ENCODE data around the gene RBPMS2.
A peak's percentile ranks its signal among the peaks of the same experiment; 100 is the strongest.
"Not testable (repeated sequence)": the region's sequence is repeated elsewhere in the genome, so short reads cannot be mapped to it uniquely, and the experiment has no call there.

The RBPMS2 gene

DNA sequence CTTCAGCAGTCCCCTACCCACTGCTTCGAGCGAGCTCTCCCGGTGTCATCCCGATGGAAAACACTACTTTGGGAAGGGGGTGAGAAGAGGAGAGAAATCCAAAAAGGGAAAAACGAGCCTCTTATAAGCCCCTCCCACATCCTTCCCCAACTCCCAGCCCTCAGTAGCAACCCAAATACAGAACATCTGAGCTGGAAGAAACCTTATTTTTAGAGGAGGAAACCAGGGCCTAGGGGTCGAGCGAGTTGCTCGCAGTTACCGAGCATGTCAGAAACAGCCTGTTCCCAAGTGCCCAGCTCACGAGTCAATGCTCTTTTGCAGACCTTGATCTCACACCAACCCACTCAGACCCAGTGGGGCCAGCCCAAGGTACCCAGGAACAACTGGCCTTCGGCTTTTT is 14.2 kb downstream of the RBPMS2 start:
- H3K4me3 ChIP-seq (ENCODE audit: low read length), result no peak overlapping the region
- DNase-seq (ENCODE audit: low read depth, low spot score), result no peak

DNA sequence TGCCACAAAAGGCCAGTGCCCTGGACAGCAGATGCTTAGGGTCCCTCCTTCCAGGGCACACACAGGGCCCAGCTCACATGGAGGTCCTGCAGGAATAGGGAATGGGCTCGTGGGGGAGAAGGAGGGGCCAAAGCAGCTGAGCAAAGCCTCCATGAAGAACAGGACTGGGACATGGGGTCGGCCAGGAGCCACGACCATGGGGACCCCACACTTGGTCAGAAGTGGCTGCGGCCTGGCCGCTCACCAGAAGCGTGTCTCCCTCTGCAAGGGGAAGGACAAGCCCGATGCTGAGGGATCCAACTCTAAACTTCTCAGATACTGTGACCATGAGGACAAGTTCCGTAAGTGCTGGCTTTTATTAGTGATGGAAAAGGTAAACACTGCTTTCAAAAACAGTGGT is 15.3 kb downstream of the RBPMS2 start:
- no peak overlapping the region for H3K4me3 ChIP-seq (ENCODE audit: low read length)
- no peak for DNase-seq (ENCODE audit: low read depth, low spot score)

DNA sequence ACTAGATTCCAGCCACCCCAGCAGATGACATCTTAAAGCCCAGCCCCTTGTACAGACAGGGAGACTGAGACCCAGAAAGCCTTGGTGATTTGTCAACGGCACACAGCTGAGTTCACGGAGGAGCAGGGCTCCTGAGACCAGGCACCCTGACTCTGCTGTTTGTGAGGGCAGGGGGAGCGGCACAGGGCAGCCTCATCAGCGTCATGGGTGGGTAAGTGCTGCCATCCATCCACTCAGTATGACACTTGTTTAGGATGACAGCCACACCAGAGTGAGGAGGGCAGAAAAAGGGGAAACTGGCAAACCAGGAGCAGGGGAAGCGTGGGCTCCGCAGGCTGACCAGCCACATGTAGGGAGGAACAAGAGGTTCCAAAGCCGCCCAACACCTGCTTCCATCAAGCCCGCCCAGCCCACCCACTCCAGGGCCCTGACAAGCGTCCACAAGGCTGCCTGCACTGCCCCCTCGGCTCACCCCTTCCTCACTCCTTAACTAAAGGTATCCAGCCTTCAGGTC is 19.9 kb downstream of the RBPMS2 start:
- no peak overlapping the region for H3K4me3 ChIP-seq (ENCODE audit: low read length)
- no peak for DNase-seq (ENCODE audit: low read depth, low spot score)

DNA sequence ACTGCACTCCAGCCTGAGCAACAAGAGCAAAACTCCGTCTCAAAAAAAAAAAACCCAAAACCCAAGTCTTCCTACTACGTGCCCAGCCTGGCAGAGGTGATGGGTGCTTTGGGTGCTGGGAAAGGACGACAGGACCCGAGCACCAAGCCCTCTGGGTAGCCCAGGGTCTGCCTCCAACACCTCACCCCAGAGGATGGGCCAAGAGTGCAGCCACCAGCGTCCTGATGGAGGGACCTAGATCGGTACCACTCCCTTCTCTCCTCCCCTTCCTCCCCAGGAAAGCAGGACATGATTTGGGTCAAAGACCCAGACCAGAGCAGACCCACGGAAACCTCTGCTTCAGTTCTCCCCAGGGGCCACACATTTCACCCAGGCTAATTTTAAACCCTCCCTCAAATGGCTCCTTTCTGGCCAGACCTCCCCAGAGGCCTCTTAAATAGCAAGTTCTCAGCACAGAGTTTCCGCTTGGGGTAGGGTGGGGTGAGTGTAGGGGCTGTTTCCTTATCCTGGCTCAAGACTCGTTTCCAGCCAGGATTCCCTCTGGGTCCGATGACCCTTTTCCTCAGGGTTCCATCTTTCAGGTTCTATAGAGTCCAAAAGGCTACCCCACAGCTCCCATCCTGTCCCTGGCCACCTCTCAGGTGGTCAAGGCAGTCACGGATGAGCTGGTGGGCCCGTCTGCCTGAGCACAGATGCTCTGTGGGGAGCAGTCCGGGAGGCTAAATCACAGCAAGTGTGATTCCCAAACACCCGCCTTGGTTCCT is 20.5 kb downstream of the RBPMS2 start:
- H3K4me3 ChIP-seq (ENCODE audit: low read length), result no peak overlapping the region
- DNase-seq (ENCODE audit: low read depth, low spot score), result no peak

DNA sequence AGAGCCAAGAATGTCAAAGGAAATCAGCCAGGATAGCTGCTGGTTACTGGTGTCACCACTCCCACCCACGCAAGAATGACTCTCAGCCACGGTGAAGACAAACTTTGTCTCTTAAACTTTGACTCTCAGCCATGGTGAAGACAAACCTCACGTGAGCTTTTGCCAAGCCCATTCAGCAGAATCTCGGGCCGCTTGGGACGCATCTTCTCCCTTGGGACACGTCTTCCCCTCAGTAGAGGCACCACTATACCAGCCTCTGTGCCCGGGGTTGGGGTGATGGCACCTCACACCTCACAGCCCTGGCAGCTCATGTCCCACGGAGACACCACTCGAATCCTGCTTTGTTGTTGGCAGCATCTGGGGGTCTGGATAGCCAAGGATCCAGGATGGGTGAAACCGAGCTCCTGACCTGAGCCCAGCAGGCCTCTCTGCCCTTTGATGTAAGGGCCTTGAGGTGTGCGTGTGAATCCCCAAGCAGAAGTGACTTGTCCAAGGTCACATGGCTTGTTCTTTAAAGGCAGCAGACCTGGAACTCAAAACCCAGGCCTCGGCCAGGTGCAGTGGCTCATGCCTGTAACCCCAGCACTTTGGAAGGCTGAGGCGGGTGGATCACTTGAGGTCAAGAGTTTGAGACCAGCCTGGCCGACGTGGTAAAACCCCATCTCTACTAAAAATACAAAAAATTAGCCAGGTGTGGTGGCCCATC is 21.8 kb downstream of the RBPMS2 start:
- DNase-seq (ENCODE audit: low read depth, low spot score), result no peak
- no peak overlapping the region for H3K4me3 ChIP-seq (ENCODE audit: low read length)

DNA sequence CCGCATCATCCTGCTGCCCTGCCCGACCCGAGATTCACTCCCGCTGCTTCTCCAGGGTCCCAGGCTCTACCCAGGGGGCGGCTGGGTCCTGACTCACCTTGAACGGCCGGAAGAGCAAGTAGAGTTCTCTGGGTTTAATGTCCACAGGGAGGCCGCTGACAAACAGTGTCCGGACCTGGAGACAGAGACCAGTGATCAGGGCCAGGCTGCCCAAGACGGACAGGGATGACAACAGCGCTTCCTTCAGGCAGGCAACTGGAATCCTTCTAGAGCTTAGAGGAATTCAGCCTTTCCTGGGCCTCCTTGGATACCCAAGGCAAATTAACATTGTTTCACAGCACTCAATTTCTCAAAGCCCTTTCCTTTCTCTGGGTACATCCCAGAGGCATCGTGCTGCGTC is 23.9 kb downstream of the RBPMS2 start:
- DNase-seq (ENCODE audit: low read depth, low spot score), result no peak
- H3K4me3 ChIP-seq (ENCODE audit: low read length), result no peak overlapping the region

DNA sequence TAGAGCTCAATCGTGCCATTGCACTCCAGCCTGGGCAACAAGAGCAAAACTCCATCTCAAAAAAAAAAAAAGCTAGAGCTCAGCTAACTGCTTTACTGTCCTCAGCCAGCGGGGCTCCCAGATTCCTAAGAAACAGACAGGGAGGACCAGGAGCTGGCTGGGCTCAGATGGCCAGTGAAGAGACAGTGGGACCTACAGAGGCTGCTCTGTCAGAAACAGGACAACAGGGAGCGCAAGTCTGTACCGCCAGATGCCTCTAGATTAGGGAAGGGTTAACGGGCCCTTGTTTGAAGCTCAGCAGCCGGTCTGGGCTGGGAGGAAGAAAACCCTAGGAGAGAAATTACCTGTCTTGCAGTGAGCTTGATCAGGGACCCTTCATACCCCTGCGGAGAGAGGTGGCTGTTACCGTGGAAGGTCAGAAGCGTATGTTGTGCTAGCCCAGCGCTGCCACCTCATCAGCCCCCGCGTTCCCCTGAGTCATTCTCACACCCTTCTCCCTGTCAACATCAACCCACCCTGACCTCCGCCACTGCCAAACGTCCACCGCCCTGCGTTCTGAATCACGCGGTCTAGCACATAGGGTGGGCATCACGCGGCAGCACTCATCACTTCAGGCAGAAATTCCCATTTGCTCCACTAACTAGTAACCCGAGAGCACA is 25.3 kb downstream of the RBPMS2 start:
- H3K4me3 ChIP-seq (ENCODE audit: low read length), result no peak overlapping the region
- no peak for DNase-seq (ENCODE audit: low read depth, low spot score)

DNA sequence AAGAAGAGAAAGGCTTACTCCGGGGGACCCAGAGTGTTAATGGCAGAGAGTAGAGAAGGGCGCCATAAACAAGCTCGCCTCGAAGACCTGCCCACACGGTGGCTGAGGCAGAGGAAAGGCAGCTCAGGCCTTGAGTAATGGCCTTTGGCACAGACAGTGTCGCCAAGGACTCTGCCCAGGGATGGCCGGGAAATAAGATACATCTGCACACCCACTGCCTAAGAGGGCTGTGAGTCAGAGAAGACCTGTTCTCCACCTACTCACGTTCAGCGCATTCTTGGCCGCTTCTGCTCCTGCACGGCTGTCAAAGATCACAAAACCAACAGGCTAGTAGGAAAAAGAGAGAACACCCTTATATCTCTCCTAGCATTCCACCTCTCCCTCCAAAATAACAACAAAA is 26.2 kb downstream of the RBPMS2 start:
- DNase-seq (ENCODE audit: low read depth, low spot score), result no peak
- no peak overlapping the region for H3K4me3 ChIP-seq (ENCODE audit: low read length)

DNA sequence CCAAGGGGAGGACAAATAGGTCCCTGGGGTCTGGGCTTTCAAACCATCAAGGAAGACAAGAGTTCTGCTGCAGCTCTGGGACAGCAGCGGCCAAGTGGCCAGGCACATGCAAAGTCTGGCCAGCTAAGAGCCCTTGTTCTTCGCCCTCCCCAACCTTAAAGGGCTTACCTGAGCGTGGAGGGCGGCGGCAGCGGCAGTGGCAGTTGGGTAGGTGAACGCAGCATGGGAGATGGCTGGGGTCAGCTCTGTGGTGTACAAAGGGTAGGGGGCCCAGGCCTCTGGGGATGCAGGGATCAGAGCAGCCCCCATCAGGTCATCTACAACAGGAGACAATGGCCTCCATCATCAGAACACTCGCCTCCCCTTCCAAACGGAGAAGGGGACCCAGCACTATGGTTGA is 27.1 kb downstream of the RBPMS2 start:
- H3K4me3 ChIP-seq (ENCODE audit: low read length), result no peak overlapping the region
- DNase-seq (ENCODE audit: low read depth, low spot score), result no peak

DNA sequence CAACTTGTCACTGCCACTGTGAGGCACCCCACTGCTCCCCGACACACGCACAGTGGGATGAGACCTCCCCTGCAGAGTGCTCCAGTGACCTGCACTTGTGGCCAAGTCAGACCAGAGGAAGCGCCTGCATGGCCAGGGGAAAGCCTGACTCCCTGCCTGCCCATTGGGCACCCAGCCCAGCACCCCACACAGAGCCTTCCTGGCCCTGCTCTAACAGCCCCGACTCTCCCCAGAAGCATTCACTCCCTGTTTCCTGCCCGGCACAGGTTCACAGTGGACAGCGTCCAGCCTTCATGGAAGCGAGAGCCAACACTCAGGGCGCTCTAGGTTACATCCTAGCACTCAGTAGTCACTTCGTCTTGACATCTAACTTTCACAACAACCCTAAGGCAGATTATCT is 27.8 kb downstream of the RBPMS2 start:
- no peak overlapping the region for H3K4me3 ChIP-seq (ENCODE audit: low read length)
- no peak for DNase-seq (ENCODE audit: low read depth, low spot score)

DNA sequence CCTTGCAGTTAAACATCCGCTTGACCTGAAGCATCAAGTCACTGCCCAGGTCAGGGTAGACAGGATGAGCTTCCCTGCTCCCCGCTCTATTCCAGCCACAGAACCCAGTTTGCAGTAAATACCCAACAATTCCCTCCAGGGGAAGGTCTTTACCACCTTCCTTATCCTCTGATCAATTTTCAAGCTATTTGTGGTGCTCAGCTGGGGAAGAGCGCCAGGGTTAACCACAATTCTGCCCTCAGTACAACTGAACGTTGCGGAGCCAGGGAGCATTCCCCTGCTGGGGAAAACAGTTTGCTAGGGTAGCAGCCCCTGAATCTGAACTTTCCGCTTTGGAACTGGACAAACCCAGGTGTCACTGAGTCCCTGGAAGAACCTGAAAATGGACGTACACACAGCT is 28.5 kb downstream of the RBPMS2 start:
- no peak overlapping the region for H3K4me3 ChIP-seq (ENCODE audit: low read length)

DNA sequence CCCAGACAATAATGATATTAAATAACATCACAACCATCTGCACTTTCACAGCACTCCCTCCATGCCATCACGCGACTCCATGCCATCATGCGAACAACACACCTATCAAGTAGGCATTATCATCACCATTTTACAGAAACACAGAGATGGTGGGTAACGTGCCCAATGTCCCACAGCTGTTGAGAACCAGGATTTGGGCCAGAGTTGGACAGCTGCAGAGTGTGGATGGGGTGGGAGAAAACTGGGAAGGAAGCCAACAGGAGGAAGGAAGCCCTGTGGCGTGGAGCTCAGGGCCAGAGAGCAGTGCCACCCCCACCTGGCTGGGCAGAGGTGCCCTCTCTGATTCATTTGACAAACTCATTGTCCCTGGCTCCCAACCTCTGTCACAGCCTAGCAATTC is 29.0 kb downstream of the RBPMS2 start:
- no peak overlapping the region for H3K4me3 ChIP-seq (ENCODE audit: low read length)
- no peak for DNase-seq (ENCODE audit: low read depth, low spot score)

More for the DNA sequence above, 28.5 kb downstream of the RBPMS2 start:
- DNase-seq (ENCODE audit: low read depth, low spot score), result no peak

DNA sequence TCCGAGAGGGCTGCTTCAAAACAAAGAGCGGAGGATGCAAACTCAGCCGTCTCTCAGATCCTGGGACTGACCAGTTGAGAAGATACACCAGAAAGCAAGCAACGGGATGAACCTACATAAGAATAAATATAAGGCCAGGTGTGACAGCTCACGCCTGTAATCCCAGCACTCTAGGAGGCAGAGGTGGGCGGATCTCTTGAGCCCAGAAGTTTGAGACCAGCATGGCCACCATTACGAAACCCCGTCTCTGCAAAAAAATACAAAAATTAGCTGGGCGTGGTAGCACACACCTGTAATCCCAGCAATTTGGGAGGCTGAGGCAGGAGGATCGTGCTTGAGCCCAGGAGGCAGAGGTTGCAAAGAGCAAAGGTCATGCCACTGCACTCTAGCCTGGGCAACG is 31.7 kb downstream of the RBPMS2 start:
- DNase-seq (ENCODE audit: low read depth, low spot score), result no peak
- H3K4me3 ChIP-seq (ENCODE audit: low read length), result no peak overlapping the region

DNA sequence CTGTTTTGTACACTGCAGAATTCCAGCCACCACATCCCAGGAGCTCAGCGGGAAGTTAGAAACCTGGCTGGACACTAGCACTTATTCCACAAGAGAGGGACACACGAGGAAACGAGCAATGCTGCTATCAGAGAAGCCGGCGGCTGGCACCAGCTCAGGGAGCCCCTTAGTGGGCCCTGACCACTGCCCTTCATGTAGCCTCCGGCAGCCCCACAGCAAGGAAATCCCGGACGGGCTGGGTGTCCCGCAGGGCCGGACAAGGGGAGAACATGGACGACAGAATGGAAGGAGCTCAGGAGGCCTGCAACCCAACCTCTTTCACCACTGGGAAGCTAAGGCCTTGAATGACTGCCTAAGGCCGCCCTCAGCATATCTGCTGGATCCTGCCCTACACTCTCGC is 32.5 kb downstream of the RBPMS2 start:
- no peak overlapping the region for H3K4me3 ChIP-seq (ENCODE audit: low read length)
- DNase-seq (ENCODE audit: low read depth, low spot score), result no peak

DNA sequence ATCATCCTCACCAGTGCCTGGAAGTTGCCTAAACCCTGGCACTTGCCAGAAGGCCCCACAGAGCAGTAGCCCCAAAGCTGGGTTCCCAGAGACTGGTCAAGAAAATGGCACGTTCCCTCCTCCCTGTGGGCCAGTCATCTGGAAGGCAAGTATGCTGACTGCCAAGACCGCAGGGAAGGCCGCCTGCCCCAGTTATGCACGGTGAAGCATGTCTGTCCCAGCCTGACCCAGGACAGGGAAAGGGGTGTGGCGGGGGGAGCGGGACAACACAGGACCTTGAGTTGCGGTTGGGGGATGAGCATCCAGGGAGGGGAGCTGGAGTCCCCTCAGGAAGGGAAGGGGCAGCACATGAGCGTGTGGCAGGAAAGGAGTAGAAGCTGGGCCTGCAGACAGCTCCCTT is 33.0 kb downstream of the RBPMS2 start:
- no peak for DNase-seq (ENCODE audit: low read depth, low spot score)
- no peak overlapping the region for H3K4me3 ChIP-seq (ENCODE audit: low read length)

DNA sequence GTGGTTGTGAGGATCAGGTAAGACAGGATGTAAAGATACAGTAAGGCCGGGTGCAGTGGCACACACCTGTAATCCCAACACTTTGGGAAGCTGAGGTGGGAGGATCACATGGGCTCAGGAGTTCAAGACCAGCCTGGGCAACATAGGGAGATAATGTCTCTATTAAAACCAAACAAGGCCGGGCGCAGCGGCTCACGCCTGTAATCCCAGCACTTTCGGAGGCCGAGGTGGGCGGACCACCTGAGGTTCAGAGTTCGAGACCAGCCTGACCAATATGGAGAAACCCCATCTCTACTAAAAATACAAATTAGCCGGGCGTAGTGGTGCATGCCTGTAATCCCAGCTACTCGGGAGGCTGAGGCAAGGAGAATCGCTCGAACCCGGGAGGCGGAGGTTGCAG is 33.7 kb downstream of the RBPMS2 start:
- not testable (repeated sequence) for H3K4me3 ChIP-seq (ENCODE audit: low read length); DNase-seq (ENCODE audit: low read depth, low spot score)

DNA sequence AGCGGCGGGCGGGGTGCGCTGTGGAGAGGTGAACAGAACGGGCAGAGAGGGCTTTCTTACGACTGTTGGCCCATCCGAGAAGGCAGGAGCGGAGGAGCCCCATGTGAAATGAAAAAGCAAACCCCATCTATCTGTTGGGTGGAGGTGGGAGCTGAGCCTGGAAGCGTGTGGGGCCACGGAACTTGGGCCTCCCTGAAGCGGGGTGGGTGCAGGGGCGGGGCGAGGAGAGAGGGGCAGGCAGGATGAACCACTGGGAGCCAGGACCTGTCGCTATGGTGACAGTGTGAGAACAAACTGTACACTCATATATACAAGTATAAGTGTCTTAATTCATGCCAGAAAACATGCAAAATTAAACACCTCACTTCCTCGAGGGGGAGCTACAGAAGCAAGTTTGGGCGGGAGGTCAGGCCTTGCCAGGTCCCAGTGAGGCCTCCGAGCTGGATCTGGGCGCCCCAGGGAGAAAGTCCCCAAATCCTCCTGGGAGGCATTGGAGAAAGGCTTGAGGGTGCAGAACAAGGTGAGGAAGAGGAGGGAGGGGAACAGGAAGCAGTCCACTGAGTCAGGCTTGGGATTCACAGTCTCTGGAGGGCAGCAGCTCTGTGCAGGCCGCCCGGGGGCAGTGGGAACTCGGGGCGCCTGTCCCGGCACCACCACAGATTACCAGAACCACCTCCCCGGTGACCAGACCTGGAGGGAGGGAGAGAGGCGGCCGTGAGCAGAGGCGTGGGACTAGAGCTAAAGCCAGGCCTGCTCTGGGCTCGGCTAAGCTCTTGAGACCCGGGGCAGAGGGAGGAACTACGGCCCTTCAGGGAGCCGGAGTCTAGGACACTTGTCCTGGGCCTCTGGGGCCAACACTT is 34.8 kb downstream of the RBPMS2 start:
- DNase-seq (ENCODE audit: low read depth, low spot score), result peak; percentile 1
- H3K4me3 ChIP-seq (ENCODE audit: low read length), result no peak overlapping the region

DNA sequence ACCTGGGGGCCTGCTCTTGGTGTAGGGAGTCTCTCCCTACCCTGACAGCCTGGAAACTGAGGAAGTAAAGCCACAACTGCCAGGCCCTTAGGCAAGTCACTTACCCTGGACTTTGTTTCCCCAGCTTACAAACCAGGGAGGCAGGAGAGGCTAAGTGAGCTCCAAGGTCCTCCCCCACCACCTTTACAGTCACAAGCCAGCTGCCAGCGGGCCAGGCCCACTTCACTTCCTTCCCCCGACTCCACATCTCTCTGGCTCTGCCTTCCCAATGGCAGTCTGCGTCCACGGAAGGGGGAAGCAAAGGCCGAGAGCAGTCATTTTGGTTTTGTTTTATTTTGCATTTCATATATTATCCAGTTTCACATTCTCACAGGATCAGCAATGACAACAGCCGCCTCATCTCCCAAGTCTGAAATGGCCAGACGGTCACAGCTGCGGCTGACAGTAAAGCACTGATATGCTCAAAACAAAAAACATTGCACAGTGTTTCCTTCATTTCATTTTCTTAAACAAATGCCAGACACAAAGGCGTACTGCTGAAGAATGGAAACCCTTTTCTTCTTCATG is 35.7 kb downstream of the RBPMS2 start:
- peak; percentile 3 for DNase-seq (ENCODE audit: low read depth, low spot score)
- no peak overlapping the region for H3K4me3 ChIP-seq (ENCODE audit: low read length)

DNA sequence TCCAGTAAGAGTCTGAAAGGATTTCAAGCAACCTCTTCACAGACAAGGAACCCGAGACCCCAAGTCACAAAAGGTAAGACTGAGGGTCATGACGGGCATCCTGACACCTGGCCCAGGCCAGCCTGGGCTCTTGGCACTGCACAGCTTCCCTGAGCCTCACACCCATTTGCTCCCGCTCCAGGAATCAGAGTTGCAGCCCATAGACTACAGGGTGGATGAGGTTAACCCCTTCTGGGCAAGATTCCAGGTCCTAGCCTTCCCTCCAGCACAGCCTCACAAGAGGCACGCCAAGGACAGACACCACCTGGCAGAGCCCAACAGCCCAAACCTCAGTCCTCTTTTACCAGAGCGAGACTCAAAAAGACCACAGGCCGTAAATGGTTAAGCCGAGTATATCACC is 36.2 kb downstream of the RBPMS2 start:
- peak; percentile 28 for DNase-seq (ENCODE audit: low read depth, low spot score)
- H3K4me3 ChIP-seq (ENCODE audit: low read length), result no peak overlapping the region

Data from Jurkat, Clone E6-1 (cell line).